Astrocyte of the spinal cord (primary cell): ENCODE data around the gene GAS7.

Source experiments
- DNase-seq: peaks from one replicate; pipeline ENCODE4 v3.0.0; 2011; ENCODE audit warnings: low read depth, low spot score
- H3K4me3 ChIP-seq: 2 replicates; pipeline ENCODE4 v1.5.1; 2011; ENCODE audit warnings: low read depth, mild to moderate bottlenecking, low read length, moderate library complexity
- in situ Hi-C: cut with HindIII; loops from 2 replicates; pipeline ENCODE4 v1.10.0; 2017; ENCODE audit warnings: low sequenced_read_pairs
- TF ChIP-seq, protein P1 (sequence below): IDR thresholded peaks from 2 replicates; pipeline ENCODE4 v1.5.1; 2012; ENCODE audit warnings: low read depth, mild to moderate bottlenecking, low read length, inconsistent platforms

The GAS7 gene

GRCh38 chr17:9890124-9890523 lies 308.3 kb downstream of the GAS7 start:
- no peak for DNase-seq
- TF ChIP-seq, protein P1, sequence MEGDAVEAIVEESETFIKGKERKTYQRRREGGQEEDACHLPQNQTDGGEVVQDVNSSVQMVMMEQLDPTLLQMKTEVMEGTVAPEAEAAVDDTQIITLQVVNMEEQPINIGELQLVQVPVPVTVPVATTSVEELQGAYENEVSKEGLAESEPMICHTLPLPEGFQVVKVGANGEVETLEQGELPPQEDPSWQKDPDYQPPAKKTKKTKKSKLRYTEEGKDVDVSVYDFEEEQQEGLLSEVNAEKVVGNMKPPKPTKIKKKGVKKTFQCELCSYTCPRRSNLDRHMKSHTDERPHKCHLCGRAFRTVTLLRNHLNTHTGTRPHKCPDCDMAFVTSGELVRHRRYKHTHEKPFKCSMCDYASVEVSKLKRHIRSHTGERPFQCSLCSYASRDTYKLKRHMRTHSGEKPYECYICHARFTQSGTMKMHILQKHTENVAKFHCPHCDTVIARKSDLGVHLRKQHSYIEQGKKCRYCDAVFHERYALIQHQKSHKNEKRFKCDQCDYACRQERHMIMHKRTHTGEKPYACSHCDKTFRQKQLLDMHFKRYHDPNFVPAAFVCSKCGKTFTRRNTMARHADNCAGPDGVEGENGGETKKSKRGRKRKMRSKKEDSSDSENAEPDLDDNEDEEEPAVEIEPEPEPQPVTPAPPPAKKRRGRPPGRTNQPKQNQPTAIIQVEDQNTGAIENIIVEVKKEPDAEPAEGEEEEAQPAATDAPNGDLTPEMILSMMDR = peak; percentile 60
- H3K4me3 ChIP-seq = no peak overlapping the region
- in situ Hi-C loops = no loop called here

DNA sequence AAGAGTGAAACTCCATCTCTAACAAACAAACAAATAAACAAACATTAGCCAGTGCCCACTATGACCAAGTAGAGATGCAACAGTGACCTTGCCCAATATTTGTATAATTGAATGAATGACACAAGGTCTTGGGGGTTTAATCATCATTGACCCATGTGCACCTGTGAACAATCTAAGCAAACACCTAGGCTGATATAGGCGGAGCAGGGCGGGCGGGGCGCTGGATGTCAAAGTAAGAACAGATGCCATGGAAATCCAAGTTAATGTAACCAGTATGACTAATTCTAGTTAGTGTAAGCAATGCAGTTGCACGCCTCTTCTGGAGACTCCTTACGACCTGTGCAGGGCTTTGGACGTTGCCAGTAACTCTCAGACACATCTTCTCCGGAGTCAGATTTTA lies 310.9 kb downstream of the GAS7 start:
- H3K4me3 ChIP-seq = no peak overlapping the region
- no peak for DNase-seq
- in situ Hi-C loops = no loop called here
- TF ChIP-seq, protein P1 = no peak

DNA sequence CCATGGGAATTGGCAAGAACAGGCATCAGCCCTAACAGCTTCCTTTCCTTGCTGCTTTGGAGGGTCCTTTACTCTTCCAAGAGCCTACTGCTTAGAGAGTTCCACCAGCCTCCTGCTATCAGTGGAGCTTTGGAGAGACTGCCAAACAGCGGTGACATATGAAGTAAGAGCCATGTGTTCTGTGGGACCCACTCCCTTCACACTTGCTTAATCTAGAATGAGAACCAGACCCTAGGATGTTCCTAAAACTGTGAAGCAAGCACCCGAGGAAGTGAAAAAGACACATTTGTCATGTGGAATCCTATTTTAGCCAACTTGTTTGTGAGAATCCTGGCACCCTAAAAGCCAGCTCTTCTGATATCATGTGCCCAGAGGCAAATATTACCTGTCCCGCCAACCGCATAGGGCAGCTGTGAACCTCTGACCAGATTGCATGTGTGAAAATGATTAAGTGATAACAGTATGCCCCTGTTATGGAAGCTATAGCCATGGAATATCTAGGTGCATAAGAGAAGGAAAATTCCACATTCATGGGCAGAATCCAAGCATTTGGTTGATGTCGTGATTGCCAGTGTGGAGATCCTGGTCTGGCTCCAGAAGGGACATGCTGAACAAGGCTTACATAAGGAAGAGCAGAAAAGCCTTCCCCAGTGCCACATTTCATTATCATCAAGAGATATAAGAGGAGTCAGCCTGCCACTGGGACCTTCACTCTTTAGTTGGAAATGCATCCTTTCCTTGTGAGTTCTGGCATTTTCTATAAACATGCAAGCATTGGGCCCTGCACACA lies 312.1 kb downstream of the GAS7 start:
- H3K4me3 ChIP-seq = no peak overlapping the region
- DNase-seq = no peak
- in situ Hi-C loops = no loop called here
- TF ChIP-seq, protein P1 = no peak

DNA sequence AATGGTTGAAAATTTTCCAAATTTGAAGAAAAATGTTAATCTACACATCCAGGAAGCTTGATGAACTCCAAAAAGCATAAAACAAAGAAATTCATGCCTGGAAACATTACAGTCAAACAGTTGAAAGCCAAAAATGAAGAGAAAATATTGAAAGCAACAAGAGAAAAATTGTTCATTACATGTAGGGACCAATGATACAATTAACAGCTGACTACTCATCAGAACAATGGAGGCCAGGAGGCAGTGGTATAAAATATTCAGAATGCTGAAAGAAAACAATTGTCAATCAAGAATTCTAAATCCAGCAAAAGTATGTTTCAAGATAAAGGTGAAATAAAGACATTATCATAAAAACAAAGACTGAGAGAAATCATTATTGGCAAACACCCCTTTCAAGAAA lies 315.0 kb downstream of the GAS7 start:
- in situ Hi-C loops = no loop called here
- no peak for DNase-seq
- TF ChIP-seq, protein P1 = no peak
- no peak overlapping the region for H3K4me3 ChIP-seq

- TF ChIP-seq, protein P1 = no peak
- DNase-seq = peak; percentile 35
- in situ Hi-C loops = no loop called here
- no peak overlapping the region for H3K4me3 ChIP-seq
Observed at GRCh38 chr17:9880582-9880999, 317.8 kb downstream of the GAS7 start.

- in situ Hi-C loops = no loop called here
- DNase-seq = peak; percentile 69
- H3K4me3 ChIP-seq = no peak overlapping the region
- TF ChIP-seq, protein P1 = no peak
Observed at GRCh38 chr17:9878786-9879525, 319.4 kb downstream of the GAS7 start.
